Mucosa of rectum (tissue), 2 donors: ENCODE data around the gene CABLES2.

Experiments used
- H3K27ac ChIP-seq, 2 donors: one replicate each; pipeline ENCODE4 v1.7.0; 2013; ENCODE audit warnings: inconsistent platforms in 2 of 2, low read depth in 2 of 2, low read length in 2 of 2
- H3K27me3 ChIP-seq, 2 donors: one replicate each; pipeline ENCODE4 v1.7.0; 2013; ENCODE audit warnings: low read length in 2 of 2; ENCODE audit not compliant: control insufficient read depth in 2 of 2, insufficient read depth in 2 of 2
- H3K36me3 ChIP-seq, 2 donors: one replicate each; pipeline ENCODE4 v1.7.0; 2013; ENCODE audit warnings: low read length in 2 of 2; ENCODE audit not compliant: control insufficient read depth in 2 of 2, insufficient read depth in 2 of 2
- H3K4me1 ChIP-seq, 2 donors: one replicate each; pipeline ENCODE4 v1.7.0; 2013; ENCODE audit warnings: low read length in 2 of 2, mild to moderate bottlenecking in 1 of 2; ENCODE audit not compliant: control insufficient read depth in 2 of 2, insufficient read depth in 2 of 2
- H3K4me3 ChIP-seq, 2 donors: one replicate each; pipeline ENCODE4 v1.7.0; 2013; ENCODE audit warnings: low read length in 2 of 2
- H3K9ac ChIP-seq, 2 donors: one replicate each; pipeline ENCODE4 v1.7.0; 2013; ENCODE audit warnings: low read length in 2 of 2, low read depth in 1 of 2, mild to moderate bottlenecking in 1 of 2
- H3K9me3 ChIP-seq, 2 donors: one replicate each; pipeline ENCODE4 v1.7.0; 2013; ENCODE audit warnings: low read length in 2 of 2; ENCODE audit not compliant: control insufficient read depth in 2 of 2
- donor health status: healthy.
- donor health status: Normal muscosa, but diverticular disease.

Gene CABLES2

DNA sequence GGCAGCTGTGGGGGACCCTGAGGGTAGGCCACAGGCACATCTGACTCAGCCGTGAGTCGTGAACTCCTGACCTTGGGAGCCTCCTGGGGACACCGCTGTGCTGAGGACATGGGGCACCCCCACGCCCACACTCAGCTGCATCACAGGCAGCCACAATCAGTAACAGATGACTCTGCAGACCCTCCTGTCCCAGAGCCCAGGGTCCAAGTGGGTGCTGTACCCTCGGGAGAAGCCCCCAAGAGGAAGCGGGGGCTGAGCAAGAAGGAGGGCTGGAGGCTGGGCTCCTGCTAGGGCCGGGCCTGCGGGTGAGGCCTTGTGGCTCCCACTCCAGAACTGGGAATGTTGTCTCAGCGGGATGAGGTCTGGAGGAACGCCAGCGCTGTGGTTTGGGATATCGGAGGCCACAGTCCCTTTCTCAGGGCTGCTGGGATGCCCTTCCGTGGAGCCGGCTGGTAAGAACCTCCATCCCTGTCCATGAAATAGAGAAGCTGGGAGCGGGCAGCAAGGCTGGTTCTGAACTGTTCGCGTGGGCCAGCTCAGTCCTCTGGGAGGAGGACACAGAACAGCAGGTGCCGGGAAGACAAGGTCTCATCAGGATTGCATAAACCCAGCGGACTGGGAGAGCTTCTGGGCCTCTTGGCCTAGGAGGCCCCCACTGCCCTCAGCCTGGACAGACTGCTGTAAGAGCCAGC is 36.8 kb downstream of the CABLES2 start:
- Histone ChIP-seq H3K36me3 (no peaks in the 10 kb centered on the region), H3K4me1 (peaks cover 10 to 22% of the 10 kb centered on the region in 2 donors), H3K4me3 (no peak overlapping the region), H3K9me3 (no peaks in the 10 kb centered on the region), H3K9ac (no peak overlapping the region), H3K27me3 (peaks cover 13 to 24% of the 10 kb centered on the region in 2 donors), H3K27ac (peak overlapping the region; percentile 41 to 68)

DNA sequence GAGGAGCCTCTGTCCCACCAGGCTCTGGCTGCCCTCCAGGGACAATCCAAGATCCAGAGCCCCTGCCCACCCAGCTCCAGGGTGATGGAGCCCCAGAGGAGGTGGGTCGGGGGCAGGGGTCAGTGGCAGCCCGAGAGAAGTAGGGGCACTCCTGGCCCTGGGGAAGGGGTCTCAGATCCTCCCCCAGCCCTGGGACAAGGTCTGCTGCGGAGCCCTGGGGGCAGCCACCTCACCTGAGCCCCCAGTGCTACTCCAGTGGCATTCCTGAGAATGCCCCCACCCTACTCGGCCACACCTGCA is 37.3 kb downstream of the CABLES2 start:
- Histone ChIP-seq H3K27ac (peak overlapping the region; percentile 41 to 68), H3K4me3 (no peak overlapping the region), H3K9ac (no peak overlapping the region), H3K4me1 (peaks cover 12 to 19% of the 10 kb centered on the region in 2 donors), H3K36me3 (no peaks in the 10 kb centered on the region), H3K9me3 (no peaks in the 10 kb centered on the region), H3K27me3 (peaks cover 16 to 29% of the 10 kb centered on the region in 2 donors)

DNA sequence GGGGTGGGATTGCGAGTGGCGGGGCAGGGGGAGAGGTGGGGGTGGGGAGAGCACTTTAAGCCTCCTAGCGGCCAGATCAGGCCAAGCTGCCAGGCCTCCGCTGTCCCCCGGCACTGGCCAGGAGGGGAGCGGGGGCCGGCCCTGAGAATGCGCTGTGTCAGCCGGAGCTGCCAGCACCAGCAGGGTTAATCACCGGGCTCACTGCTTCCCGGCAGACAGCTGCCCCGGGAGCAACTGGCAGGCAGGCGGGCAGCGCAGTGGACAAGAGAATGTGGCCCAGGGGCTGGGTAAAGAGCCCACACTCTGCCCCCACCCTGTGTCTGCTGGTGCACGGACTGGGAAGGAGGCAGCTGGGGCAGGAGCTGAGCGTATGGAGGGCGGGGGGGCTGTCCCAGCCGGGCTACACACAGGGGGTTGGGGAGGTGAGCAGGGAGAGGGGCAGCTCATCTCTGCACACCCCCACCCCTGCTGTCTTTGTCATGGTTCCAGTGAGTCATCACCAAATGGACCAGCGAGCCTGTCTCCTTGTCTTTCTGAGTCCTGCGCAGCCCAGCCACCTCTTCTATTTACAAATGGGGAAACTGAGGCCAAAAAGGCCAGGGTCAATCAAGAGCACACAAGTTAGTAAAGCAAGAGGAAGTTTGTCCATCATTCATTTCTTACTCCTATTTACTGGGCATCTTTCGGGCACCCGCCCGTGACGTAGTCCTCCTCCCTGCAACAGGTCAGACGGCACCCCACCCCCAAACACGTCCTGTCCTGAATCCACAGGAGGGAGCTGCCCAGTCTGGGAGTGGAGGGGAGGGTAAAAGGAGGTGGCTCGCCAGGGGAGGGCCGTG is 37.9 kb downstream of the CABLES2 start:
- peaks cover 19 to 30% of the 10 kb centered on the region in 2 donors for H3K27me3 ChIP-seq
- no peaks in the 10 kb centered on the region for H3K9me3 ChIP-seq
- no peak overlapping the region for H3K9ac ChIP-seq
- peak overlapping the region in 1 of 2 donors; percentile 68 for H3K27ac ChIP-seq
- no peaks in the 10 kb centered on the region for H3K36me3 ChIP-seq
- peaks cover 13 to 17% of the 10 kb centered on the region in 2 donors for H3K4me1 ChIP-seq
- no peak overlapping the region for H3K4me3 ChIP-seq

DNA sequence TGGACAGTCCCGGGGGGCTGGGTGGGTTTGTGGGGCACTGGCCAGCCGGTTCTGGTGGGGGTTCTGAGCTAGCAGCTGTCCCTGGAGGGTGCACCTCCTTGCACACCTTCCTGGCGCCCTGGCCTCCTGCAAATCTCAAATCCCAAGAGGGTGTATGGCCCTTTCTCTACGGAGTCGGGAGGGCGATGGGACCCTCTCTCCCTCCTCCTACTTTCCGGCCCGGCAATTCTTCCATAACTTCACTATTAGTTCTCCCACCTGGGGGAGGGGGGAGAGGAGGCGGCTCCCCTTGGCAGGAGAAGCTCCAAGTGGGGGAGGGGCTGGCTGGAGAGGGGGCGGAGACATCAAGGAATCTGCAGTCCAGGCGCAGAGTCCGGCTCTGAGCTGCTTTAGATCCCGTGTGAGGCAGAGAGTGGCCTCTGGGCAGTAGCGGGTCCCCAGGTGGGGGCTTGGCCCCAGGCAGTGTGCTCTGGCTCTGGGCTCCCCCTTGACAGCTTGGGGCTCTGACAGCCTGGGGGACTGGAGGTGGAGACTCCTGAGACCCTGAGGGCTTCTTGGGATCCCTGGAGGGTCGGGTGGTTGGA is 38.6 kb downstream of the CABLES2 start:
- no peaks in the 10 kb centered on the region for H3K36me3 ChIP-seq
- peak overlapping the region in 1 of 2 donors; percentile 31 for H3K4me3 ChIP-seq
- no peaks in the 10 kb centered on the region for H3K9me3 ChIP-seq
- peaks cover 19 to 30% of the 10 kb centered on the region in 2 donors for H3K27me3 ChIP-seq
- H3K9ac ChIP-seq = no peak overlapping the region
- peak overlapping the region in 1 of 2 donors; percentile 68 for H3K27ac ChIP-seq
- peaks cover 13 to 20% of the 10 kb centered on the region in 2 donors for H3K4me1 ChIP-seq

DNA sequence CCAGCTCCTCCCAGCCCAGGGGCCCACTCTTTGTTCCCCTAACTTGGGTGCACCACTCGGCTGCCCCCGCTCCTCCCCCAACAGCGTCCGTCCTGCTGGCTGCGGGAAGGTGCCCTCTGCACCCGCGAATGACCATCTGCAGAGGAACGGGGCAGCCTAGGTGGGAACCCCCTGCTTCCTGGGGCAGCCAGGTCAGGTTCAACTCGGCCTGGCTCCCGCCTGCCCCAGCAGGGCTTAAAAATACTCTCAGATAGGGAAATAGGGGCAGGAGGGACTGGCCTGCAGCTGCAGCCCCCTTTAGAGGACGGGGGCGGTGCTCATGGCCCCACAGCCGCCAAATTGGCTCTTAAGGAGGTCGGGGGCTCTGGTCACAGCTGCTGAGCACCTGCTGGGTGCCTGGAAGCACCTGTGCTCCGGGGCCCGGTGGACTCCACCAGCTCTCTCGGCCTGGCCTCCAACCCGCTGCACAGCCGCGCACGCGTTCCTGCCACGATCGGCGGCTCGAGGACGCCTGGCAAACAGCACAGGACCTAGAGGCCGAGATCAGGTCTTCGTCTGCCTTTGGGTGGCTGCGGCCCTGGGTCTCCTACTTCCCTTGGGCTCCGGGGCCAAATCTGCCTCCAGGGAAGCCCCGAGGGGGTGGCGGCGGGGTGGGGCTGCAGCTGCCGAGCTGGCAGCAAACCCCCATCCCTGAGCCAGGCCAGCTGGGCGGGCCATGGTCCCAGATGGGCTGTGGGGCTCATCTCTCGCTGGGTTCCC is 39.3 kb downstream of the CABLES2 start:
- Histone ChIP-seq H3K27ac (peak overlapping the region; percentile 13 to 68), H3K9me3 (no peaks in the 10 kb centered on the region), H3K9ac (no peak overlapping the region), H3K4me3 (peak overlapping the region; percentile 37 to 48), H3K36me3 (no peaks in the 10 kb centered on the region), H3K27me3 (peaks cover 19 to 30% of the 10 kb centered on the region in 2 donors), H3K4me1 (peaks cover 13 to 20% of the 10 kb centered on the region in 2 donors)

DNA sequence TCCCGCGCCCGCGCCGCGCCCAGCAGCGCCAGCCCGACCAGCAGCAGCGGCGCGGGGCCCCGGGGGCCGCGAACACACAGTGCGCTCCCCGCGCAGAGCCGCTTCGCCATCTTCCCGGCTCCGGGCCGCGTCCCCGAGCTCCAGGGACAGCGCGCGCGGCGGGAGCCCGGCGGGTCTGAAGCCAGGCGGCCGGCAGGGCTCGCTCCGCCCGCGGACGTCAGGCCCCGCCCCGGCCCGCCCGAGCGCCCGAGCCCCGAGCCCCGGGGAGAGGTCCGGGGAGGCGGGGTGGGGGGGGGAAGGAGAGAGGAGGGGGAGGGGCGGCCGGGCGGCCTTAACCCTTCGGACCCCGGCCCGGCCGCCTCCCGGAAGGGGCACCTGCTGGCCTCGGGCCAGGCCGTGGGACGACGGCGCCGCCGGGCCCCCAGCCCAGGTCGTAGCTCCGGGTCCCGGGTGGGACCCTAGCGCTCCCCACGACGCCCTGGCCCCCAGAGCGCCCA is 39.9 kb downstream of the CABLES2 start, which contains the start of gene LAMA5:
Gene LAMA5 (minus strand): TSS at position 177 of the 497 bp plus-strand sequence. CDS start 67 bp downstream, at position 110.
- Histone ChIP-seq H3K4me1 (peaks cover 13 to 20% of the 10 kb centered on the region in 2 donors), H3K27me3 (peaks cover 19 to 30% of the 10 kb centered on the region in 2 donors), H3K9ac (peak within 1 kb of the TSS in 1 of 2 donors; percentile 48), H3K4me3 (peak within 1 kb of the TSS; percentile 55 to 57), H3K27ac (peak within 1 kb of the TSS; percentile 13 to 68), H3K9me3 (no peaks in the 10 kb centered on the region), H3K36me3 (no peaks in the 10 kb centered on the region)

DNA sequence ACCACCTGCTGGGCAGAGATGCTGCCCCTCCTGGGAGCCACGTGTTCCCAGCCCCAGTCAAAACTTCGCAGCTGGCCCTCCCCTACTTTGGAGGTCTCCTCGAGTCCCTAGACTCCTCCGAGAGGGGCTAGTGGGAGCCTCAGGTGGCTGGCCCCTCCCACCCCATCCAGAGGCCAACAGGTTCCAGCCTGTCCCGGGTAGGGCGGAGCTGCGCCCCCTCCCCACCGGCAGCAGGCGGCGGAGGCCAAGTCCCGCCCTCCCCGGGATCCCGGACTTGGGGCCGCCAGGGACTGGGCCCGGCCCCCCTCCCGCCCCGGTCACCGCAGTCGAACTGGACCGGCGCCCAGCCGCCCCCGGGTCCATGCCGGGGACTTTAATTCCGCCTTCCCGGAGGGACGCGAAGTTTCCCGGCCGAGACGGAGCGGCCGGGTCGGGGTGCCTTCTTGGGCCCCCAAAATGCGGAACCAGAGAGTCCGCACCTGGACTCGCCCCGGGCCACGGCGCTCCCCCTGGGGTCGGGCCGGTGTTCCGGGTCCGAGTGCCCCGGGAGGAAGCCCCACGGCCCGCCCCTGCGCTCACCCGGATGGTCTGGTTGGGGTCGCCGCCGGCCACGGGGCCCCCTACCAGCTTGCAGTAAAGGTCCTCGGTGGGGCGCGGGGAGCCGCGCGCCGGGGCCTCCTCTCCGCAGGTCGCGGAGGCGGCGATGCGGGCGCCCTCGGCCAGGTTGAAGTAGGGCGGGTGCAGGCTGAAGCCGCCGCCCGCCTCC is 40.5 kb downstream of the CABLES2 start:
- peaks cover 14 to 20% of the 10 kb centered on the region in 2 donors for H3K4me1 ChIP-seq

DNA sequence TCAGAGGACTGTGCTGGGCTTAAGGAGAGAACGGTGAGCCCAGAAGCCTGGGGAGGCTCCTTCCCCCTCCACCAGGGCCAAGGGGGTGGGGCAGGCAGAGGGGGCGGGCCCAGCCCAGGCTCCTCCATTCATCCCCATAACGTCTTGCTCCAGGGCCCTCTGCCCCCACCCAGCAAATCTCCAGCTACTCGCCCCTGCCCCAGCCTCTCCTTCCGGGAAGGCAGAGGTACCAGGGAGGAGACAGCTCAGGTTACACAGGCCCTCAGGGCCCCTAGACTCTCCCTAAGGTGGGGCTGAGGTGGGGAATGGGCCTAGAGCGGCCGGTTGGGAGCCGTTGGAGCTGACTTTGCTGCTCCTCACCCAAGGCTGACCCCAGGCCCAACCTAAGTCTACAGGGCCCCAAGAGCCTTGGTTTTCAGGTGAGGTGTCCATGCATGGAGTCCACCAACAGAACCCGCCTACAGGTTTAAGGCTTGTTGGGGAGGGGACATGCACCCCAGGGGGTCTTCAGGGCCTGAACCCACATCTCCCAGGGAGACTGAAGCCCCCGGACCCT is 41.2 kb downstream of the CABLES2 start:
- Histone ChIP-seq H3K36me3 (no peaks in the 10 kb centered on the region), H3K9ac (peak overlapping the region in 1 of 2 donors; percentile 18), H3K27ac (peak overlapping the region; percentile 15 to 56), H3K27me3 (peaks cover 19 to 30% of the 10 kb centered on the region in 2 donors), H3K4me3 (peak overlapping the region; percentile 55 to 57), H3K9me3 (no peaks in the 10 kb centered on the region), H3K4me1 (peaks cover 19 to 22% of the 10 kb centered on the region in 2 donors)

More for the DNA sequence above, 40.5 kb downstream of the CABLES2 start:
- Histone ChIP-seq H3K27me3 (peaks cover 19 to 30% of the 10 kb centered on the region in 2 donors), H3K4me3 (peak overlapping the region; percentile 55 to 57), H3K9me3 (no peaks in the 10 kb centered on the region), H3K27ac (peak overlapping the region in 1 of 2 donors; percentile 56), H3K9ac (peak overlapping the region in 1 of 2 donors; percentile 48), H3K36me3 (no peaks in the 10 kb centered on the region)
